ENCODE measurements around the gene ZNF648. TPM values are rescaled to one million over a fixed set of nuclear protein-coding genes. Genes with fewer than 3 reads are reported as not detected.
"Not testable (repeated sequence)": the region's sequence is repeated elsewhere in the genome, so short reads cannot be mapped to it uniquely, and the experiment has no call there.

Gene ZNF648
- polyA plus RNA-seq, 1 experiment = not detected

DNA sequence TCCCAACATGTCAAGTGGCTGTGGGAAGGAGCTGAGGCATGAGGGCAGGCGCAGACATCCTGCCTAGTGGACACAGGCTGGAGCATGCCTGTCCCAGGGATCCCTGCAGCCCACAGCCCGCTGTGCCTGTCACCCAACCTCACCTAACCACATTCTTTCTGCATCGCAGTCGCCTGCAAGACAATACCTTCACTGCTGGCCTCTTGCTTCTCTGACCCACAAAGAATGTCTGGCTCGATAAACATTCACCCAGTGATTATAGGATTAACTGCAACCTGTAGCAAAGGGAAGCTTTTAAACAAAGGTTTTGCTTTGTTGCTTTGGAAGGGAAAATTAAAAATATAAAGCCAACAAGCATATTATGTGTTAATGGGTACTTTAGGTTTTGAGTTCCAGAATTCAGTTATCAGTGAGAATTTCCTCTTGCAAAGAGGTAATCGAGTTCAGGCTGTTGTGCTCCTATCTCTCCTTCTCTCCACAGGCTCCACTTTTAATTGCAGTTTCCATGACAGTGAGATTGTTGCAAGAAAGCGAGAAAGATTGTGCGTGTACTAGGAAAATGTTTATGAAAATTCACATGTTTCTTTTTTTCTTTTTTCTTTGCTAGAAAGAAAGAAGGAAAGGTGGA, 40.0 kb upstream of the ZNF648 start:
- TF ChIP-seq, protein P1, sequence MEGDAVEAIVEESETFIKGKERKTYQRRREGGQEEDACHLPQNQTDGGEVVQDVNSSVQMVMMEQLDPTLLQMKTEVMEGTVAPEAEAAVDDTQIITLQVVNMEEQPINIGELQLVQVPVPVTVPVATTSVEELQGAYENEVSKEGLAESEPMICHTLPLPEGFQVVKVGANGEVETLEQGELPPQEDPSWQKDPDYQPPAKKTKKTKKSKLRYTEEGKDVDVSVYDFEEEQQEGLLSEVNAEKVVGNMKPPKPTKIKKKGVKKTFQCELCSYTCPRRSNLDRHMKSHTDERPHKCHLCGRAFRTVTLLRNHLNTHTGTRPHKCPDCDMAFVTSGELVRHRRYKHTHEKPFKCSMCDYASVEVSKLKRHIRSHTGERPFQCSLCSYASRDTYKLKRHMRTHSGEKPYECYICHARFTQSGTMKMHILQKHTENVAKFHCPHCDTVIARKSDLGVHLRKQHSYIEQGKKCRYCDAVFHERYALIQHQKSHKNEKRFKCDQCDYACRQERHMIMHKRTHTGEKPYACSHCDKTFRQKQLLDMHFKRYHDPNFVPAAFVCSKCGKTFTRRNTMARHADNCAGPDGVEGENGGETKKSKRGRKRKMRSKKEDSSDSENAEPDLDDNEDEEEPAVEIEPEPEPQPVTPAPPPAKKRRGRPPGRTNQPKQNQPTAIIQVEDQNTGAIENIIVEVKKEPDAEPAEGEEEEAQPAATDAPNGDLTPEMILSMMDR (IDR thresholded peaks at IDR 0.05; ENCODE audit: insufficient read depth, low read depth, low read length) = no peak
- H3K36me3 ChIP-seq (ENCODE audit: control insufficient read depth, insufficient read depth, low read length) = no peaks in the 10 kb centered on the region
- ChIA-PET POLR2A (no interaction called here), CTCF (no interaction called here)
- no peak overlapping the region for H3K4me3 ChIP-seq (ENCODE audit: low read depth, low read length)
- no peaks in the 10 kb centered on the region; the same call in 1 of the 2 replicates for H3K27me3 ChIP-seq (ENCODE audit: control insufficient read depth, insufficient read depth, low read length)
- DNase-seq (ENCODE audit: low read depth) = no peak

- Histone ChIP-seq H3K36me3 (ENCODE audit: control insufficient read depth, insufficient read depth, low read length) (no peaks in the 10 kb centered on the region), H3K27me3 (ENCODE audit: control insufficient read depth, insufficient read depth, low read length) (no peaks in the 10 kb centered on the region; the same call in 1 of the 2 replicates), H3K4me3 (ENCODE audit: low read depth, low read length) (no peak overlapping the region)
- ChIA-PET POLR2A (no interaction called here), CTCF (interaction anchor here (1.5 kb wide), 1 partner anchor 13 kb away, joined by 4 read pairs; no protein-coding TSS in a partner anchor)
- TF ChIP-seq, protein P1 (IDR thresholded peaks at IDR 0.05; ENCODE audit: insufficient read depth, low read depth, low read length) = no peak
- DNase-seq (ENCODE audit: low read depth) = no peak
Observed at GRCh38 chr1:182098301-182098700, 36.8 kb upstream of the ZNF648 start.

DNA sequence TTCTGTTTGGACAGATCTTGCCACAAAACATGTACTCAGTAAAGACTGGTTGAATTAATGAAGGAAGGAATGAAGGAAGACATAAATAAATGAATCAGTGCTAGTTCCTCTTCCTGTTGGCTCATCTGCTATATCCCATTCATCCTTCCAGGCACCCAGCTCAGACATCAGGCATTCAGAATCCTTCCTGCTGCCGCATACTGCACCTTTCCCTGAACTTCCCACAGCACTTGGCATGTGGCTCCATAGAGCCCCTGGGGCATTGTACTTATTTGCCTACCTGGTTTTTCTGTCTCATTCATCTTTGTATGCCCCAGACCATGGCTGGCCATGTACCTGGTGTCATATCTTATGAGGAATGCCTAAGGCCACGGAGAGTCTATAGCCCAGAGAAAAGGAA, 34.4 kb upstream of the ZNF648 start:
- POLR2A ChIA-PET = interaction anchor here (0.6 kb wide), 1 partner anchor 295 kb away, joined by 4 read pairs; no protein-coding TSS in a partner anchor

GRCh38 chr1:182094514-182095005, 33.0 kb upstream of the ZNF648 start:
- H3K27me3 ChIP-seq (ENCODE audit: control insufficient read depth, insufficient read depth, low read length); DNase-seq (ENCODE audit: low read depth); H3K4me3 ChIP-seq (ENCODE audit: low read depth, low read length); POLR2A ChIA-PET; H3K36me3 ChIP-seq (ENCODE audit: control insufficient read depth, insufficient read depth, low read length): not testable (repeated sequence)
- CTCF ChIA-PET = interaction anchor here (0.7 to 1.1 kb wide), 2 partner anchors 9 to 103 kb away, joined by 3 to 7 read pairs; no protein-coding TSS in a partner anchor

More for the DNA sequence above, 34.4 kb upstream of the ZNF648 start:
- TF ChIP-seq, protein P1 (IDR thresholded peaks at IDR 0.05; ENCODE audit: insufficient read depth, low read depth, low read length) = no peak
- no peak for DNase-seq (ENCODE audit: low read depth)
- no peaks in the 10 kb centered on the region for H3K36me3 ChIP-seq (ENCODE audit: control insufficient read depth, insufficient read depth, low read length)
- H3K27me3 ChIP-seq (ENCODE audit: control insufficient read depth, insufficient read depth, low read length) = no peaks in the 10 kb centered on the region; the same call in 1 of the 2 replicates
- CTCF ChIA-PET = interaction anchor here (1.5 kb wide), 1 partner anchor 14 kb away, joined by 3 read pairs; no protein-coding TSS in a partner anchor
- no peak overlapping the region for H3K4me3 ChIP-seq (ENCODE audit: low read depth, low read length)

DNA sequence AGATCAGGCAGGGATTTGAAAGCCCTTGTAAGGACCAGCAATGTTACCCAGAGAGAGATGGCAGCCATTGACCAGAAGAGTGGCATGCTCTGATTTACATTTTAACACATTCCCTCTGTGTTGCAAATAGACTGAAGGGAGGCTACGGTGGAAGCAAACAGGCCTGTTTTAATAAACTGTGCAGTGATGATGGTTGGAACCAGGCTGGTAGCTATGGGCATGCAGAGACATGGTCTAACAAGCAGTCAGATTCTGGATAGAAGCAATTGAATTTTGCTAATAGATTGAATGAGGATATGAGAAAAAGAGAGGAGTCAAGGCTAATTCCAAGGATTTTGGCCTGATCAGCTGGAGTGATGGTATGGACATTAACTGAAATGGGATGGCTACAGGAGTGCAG, 32.3 kb upstream of the ZNF648 start:
- no peaks in the 10 kb centered on the region for H3K36me3 ChIP-seq (ENCODE audit: control insufficient read depth, insufficient read depth, low read length)
- TF ChIP-seq, protein P1 (IDR thresholded peaks at IDR 0.05; ENCODE audit: insufficient read depth, low read depth, low read length) = no peak
- no peak for DNase-seq (ENCODE audit: low read depth)
- ChIA-PET CTCF (no interaction called here), POLR2A (no interaction called here)
- H3K27me3 ChIP-seq (ENCODE audit: control insufficient read depth, insufficient read depth, low read length) = no peaks in the 10 kb centered on the region
- H3K4me3 ChIP-seq (ENCODE audit: low read depth, low read length) = no peak overlapping the region

Data from BJ (cell line).